Left ventricle myocardium inferior (tissue), 1 donor: ENCODE results near the gene GCK. TPM values are rescaled to one million over a fixed set of nuclear protein-coding genes. Genes with fewer than 3 reads are reported as not detected.

ENCODE experiments used
- DNase-seq: peaks from one replicate; pipeline ENCODE4 v3.0.0-alpha.2; 2020
- H3K27ac ChIP-seq: fragments of 200-600 bp; replicated peaks from 2 replicates; pipeline ENCODE4 v1.8.0; 2021
- H3K27me3 ChIP-seq: fragments of 200-600 bp; 2 replicates; pipeline ENCODE4 v1.8.0; 2021; ENCODE audit warnings: low read depth
- H3K36me3 ChIP-seq: fragments of 200-600 bp; 2 replicates; pipeline ENCODE4 v1.8.0; 2021
- H3K4me1 ChIP-seq: fragments of 200-600 bp; 2 replicates; pipeline ENCODE4 v1.8.0; 2021
- H3K4me3 ChIP-seq: fragments of 200-600 bp; 2 replicates; pipeline ENCODE4 v1.8.0; 2021; ENCODE audit warnings: mild to moderate bottlenecking, moderate library complexity
- H3K9me3 ChIP-seq: fragments of 200-600 bp; replicated peaks from 2 replicates; pipeline ENCODE4 v1.8.0; 2021
- CTCF ChIP-seq: fragments of 200-600 bp; IDR thresholded peaks from 2 replicates; pipeline ENCODE4 v1.8.0; 2021; ENCODE audit warnings: antibody characterized with exemption, mild to moderate bottlenecking, borderline replicate concordance
- intact Hi-C: fragments of 100-400 bp; cut with micrococcal nuclease; formaldehyde crosslinking; loops from one replicate; pipeline ENCODE4 v1.11.0; 2022
- total RNA-seq: library from RNA; stranded (reverse); fragmentation: NEBNext Ultra II Directional; extraction: Animal tissue kit (Norgen Biotek cat#: 25700); gene quantifications from one replicate; pipeline ENCODE4 v1.2.1, GENCODE V29; 2021
- donor health status: DM: no; HTN: yes; CAD: no; lungs with severe emphysema.

The GCK gene
- total RNA-seq, 1 donor from 2014 or later, result 0.49 TPM

GRCh38 chr7:44224974-44225565, 35.8 kb upstream of the GCK start:
- Histone ChIP-seq H3K4me1 (no peaks in the 10 kb centered on the region), H3K27ac (no peak overlapping the region), H3K4me3 (no peak overlapping the region), H3K27me3 (peaks cover 25% of the 10 kb centered on the region), H3K9me3 (no peaks in the 10 kb centered on the region), H3K36me3 (peaks cover 3% of the 10 kb centered on the region)
- no peak for DNase-seq
- TF ChIP-seq CTCF, result no peak
- intact Hi-C loops, result no loop called here

- Histone ChIP-seq H3K27me3 (peaks cover 25% of the 10 kb centered on the region), H3K27ac (no peak overlapping the region), H3K4me3 (no peak overlapping the region), H3K9me3 (no peaks in the 10 kb centered on the region), H3K36me3 (peaks cover 5% of the 10 kb centered on the region), H3K4me1 (no peaks in the 10 kb centered on the region)
- DNase-seq, result no peak
- intact Hi-C loops, result no loop called here
- no peak for TF ChIP-seq CTCF
These were observed 35.1 kb upstream of the GCK start for GRCh38 chr7:44224080-44224973.

- Histone ChIP-seq H3K27ac (no peak overlapping the region), H3K9me3 (no peaks in the 10 kb centered on the region), H3K36me3 (peaks cover 5% of the 10 kb centered on the region), H3K27me3 (peaks cover 25% of the 10 kb centered on the region), H3K4me3 (no peak overlapping the region), H3K4me1 (no peaks in the 10 kb centered on the region)
- intact Hi-C loops, result no loop called here
- no peak for DNase-seq
- no peak for TF ChIP-seq CTCF
These were observed 34.3 kb upstream of the GCK start for GRCh38 chr7:44223362-44224079.

- no peak for TF ChIP-seq CTCF
- Histone ChIP-seq H3K4me3 (no peak overlapping the region), H3K27me3 (peaks cover 25% of the 10 kb centered on the region), H3K27ac (no peak overlapping the region), H3K4me1 (no peaks in the 10 kb centered on the region), H3K9me3 (no peaks in the 10 kb centered on the region), H3K36me3 (peaks cover 5% of the 10 kb centered on the region)
- peak; percentile 7 for DNase-seq
- intact Hi-C loops, result no loop called here
These were observed 33.6 kb upstream of the GCK start for GRCh38 chr7:44222776-44223261.

- no peak for TF ChIP-seq CTCF
These were observed 32.8 kb upstream of the GCK start for GRCh38 chr7:44222074-44222473.

More at GRCh38 chr7:44222074-44222473, 32.8 kb upstream of the GCK start:
- DNase-seq, result no peak
- intact Hi-C loops, result no loop called here
- Histone ChIP-seq H3K27ac (no peak overlapping the region), H3K4me1 (no peaks in the 10 kb centered on the region), H3K4me3 (no peak overlapping the region), H3K36me3 (peaks cover 5% of the 10 kb centered on the region), H3K9me3 (no peaks in the 10 kb centered on the region), H3K27me3 (peaks cover 25% of the 10 kb centered on the region)
